PC-9 (cell line): Measurements from ENCODE around the gene HOXC10. TPM values are rescaled to one million over a fixed set of nuclear protein-coding genes. Genes with fewer than 3 reads are reported as not detected.

ENCODE experiments used
- BruUV-seq: library from RNA; stranded (reverse); fragments of 400-500 nt; replicated peaks from 2 replicates; lab custom pipeline; 2021; lab: Mats Ljungman, UMichigan
- CTCF ChIA-PET: fragments of 300-600 bp; sonication (Branson Sonifier 250); formaldehyde crosslinking; loops from one replicate; lab custom pipeline; 2022; ENCODE audit warnings: antibody characterized with exemption; lab: Charles Lee
- POLR2A ChIA-PET: fragments of 300-600 bp; sonication (Branson Sonifier 250); formaldehyde crosslinking; loops from one replicate; lab custom pipeline; 2022; ENCODE audit warnings: antibody characterized with exemption; ENCODE audit not compliant: unreplicated experiment; lab: Charles Lee
- DNase-seq, 2 experiments: peaks; one replicate each; pipeline versions ENCODE4 v3.0.0 to v3.0.0-alpha.2; 2015 to 2022; ENCODE audit warnings: mixed read lengths in 1 of 2
- H2AFZ ChIP-seq: fragments of 200-600 bp; sonication (generic); 2 replicates; pipeline ENCODE4 v1.8.1; 2017; ENCODE audit warnings: antibody characterized with exemption
- H3F3A ChIP-seq: fragments of 200-600 bp; sonication (generic); 2 replicates; pipeline ENCODE4 v1.8.1; 2017; ENCODE audit warnings: antibody characterized with exemption, mild to moderate bottlenecking, low read depth; ENCODE audit not compliant: insufficient read depth
- H3K27ac ChIP-seq: fragments of 200-600 bp; sonication (generic); 2 replicates; pipeline ENCODE4 v1.6.1; 2016; ENCODE audit warnings: mixed run types
- H3K27me3 ChIP-seq: fragments of 200-600 bp; sonication (generic); 2 replicates; pipeline ENCODE4 v1.6.1; 2016; ENCODE audit warnings: low read depth, mixed run types; ENCODE audit not compliant: insufficient read depth
- H3K36me3 ChIP-seq: fragments of 200-600 bp; sonication (generic); 2 replicates; pipeline ENCODE4 v1.6.1; 2016; ENCODE audit warnings: low read depth, mixed run types
- H3K4me1 ChIP-seq: fragments of 200-600 bp; sonication (generic); replicated peaks from 2 replicates; pipeline ENCODE4 v1.6.1; 2016; ENCODE audit warnings: mixed run types; ENCODE audit not compliant: insufficient read depth
- H3K4me2 ChIP-seq: fragments of 200-600 bp; sonication (generic); 2 replicates; pipeline ENCODE4 v1.6.1; 2017; ENCODE audit warnings: mixed run types
- H3K4me3 ChIP-seq: fragments of 200-600 bp; sonication (generic); 2 replicates; pipeline ENCODE4 v1.6.1; 2016; ENCODE audit warnings: mixed run types
- H3K79me2 ChIP-seq: fragments of 200-600 bp; sonication (generic); 2 replicates; pipeline ENCODE4 v1.6.1; 2017; ENCODE audit warnings: low read depth, mixed run types
- H3K9me2 ChIP-seq: fragments of 200-600 bp; sonication (generic); 2 replicates; pipeline ENCODE4 v1.8.1; 2017; ENCODE audit warnings: mild to moderate bottlenecking; ENCODE audit not compliant: insufficient read depth
- H3K9me3 ChIP-seq: fragments of 200-600 bp; sonication (generic); 2 replicates; pipeline ENCODE4 v1.8.1; 2016; ENCODE audit warnings: low read depth; ENCODE audit not compliant: insufficient read depth
- H4K20me1 ChIP-seq: fragments of 200-600 bp; sonication (generic); 2 replicates; pipeline ENCODE4 v1.8.1; 2017; ENCODE audit not compliant: insufficient read depth
- EZH2 ChIP-seq: fragments of 200-600 bp; sonication (generic); IDR thresholded peaks from 2 replicates; pipeline ENCODE4 v1.8.0; 2017; ENCODE audit warnings: antibody characterized with exemption, low read depth
- intact Hi-C: fragments of 100-400 bp; cut with micrococcal nuclease; formaldehyde crosslinking; loops from one replicate; pipeline ENCODE4 v1.10.0; 2022; ENCODE audit not compliant: unreplicated experiment
- total RNA-seq: library from RNA; stranded (reverse); gene quantifications from 2 replicates; pipeline ENCODE4 v1.2.3, GENCODE V29; 2021
- TF ChIP-seq, protein P1 (sequence below): fragments of 200-600 bp; sonication (generic); conservative IDR thresholded peaks from 2 replicates; pipeline ENCODE4 v1.6.1; 2017; ENCODE audit warnings: mixed run types, antibody characterized with exemption, mild to moderate bottlenecking, moderate library complexity

The HOXC10 gene
- total RNA-seq, 1 experiment from 2014 or later = 1.1 TPM

DNA sequence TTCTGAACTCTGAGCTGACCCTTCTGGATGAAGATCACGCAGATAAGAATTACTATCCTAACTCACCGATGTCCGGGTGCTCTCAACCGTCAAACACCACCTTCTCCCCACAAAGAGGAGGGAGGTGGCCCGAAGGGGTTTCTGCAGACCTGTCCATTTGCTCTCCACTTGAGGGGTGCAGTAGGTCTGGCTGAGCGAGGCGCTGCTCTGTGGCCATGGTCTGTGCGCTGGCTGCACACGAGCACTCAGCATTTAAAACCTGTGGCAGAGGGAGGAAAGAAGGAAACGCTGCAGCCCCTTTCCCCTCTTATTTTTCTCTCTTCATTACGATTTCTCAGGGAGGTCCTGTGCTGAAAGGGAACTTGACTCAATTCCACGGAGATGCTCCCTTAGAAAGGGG, 47.8 kb upstream of the HOXC10 start:
- Histone ChIP-seq H3K27ac (no peak overlapping the region), H4K20me1 (no peaks in the 10 kb centered on the region; the same call in 1 of the 2 replicates), H3K4me2 (no peak overlapping the region), H3K36me3 (no peaks in the 10 kb centered on the region; the same call in 1 of the 2 replicates), H3K27me3 (no peaks in the 10 kb centered on the region), H3K79me2 (peaks cover 31% of the 10 kb centered on the region), H3F3A (no peaks in the 10 kb centered on the region), H3K4me1 (peaks cover 5% of the 10 kb centered on the region; the same call in 1 of the 2 replicates), H3K4me3 (no peak overlapping the region), H3K9me2 (no peaks in the 10 kb centered on the region), H3K9me3 (no peaks in the 10 kb centered on the region), H2AFZ (no peak overlapping the region)
- DNase-seq = no peak
- CTCF ChIA-PET = no interaction called here
- BruUV-seq = no TSS peak
- TF ChIP-seq, protein P1, sequence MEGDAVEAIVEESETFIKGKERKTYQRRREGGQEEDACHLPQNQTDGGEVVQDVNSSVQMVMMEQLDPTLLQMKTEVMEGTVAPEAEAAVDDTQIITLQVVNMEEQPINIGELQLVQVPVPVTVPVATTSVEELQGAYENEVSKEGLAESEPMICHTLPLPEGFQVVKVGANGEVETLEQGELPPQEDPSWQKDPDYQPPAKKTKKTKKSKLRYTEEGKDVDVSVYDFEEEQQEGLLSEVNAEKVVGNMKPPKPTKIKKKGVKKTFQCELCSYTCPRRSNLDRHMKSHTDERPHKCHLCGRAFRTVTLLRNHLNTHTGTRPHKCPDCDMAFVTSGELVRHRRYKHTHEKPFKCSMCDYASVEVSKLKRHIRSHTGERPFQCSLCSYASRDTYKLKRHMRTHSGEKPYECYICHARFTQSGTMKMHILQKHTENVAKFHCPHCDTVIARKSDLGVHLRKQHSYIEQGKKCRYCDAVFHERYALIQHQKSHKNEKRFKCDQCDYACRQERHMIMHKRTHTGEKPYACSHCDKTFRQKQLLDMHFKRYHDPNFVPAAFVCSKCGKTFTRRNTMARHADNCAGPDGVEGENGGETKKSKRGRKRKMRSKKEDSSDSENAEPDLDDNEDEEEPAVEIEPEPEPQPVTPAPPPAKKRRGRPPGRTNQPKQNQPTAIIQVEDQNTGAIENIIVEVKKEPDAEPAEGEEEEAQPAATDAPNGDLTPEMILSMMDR = no peak
- no peak for TF ChIP-seq EZH2
- intact Hi-C loops = no loop called here
- POLR2A ChIA-PET = interaction anchor here (0.6 kb wide), 1 partner anchor 68 kb away, joined by 3 read pairs; no protein-coding TSS in a partner anchor

- DNase-seq = no peak
- ChIA-PET POLR2A (interaction anchor here (0.6 kb wide), 1 partner anchor 68 kb away, joined by 3 read pairs; no protein-coding TSS in a partner anchor), CTCF (no interaction called here)
- Histone ChIP-seq H3K4me3 (peak overlapping the region; percentile 47; the same call in 1 of the 2 replicates), H3K79me2 (peaks cover 37% of the 10 kb centered on the region), H2AFZ (peak overlapping the region; percentile 6; the same call in 1 of the 2 replicates), H3K27me3 (no peaks in the 10 kb centered on the region), H3K9me2 (no peaks in the 10 kb centered on the region), H4K20me1 (no peaks in the 10 kb centered on the region; the same call in 1 of the 2 replicates), H3K9me3 (no peaks in the 10 kb centered on the region), H3K4me2 (peak overlapping the region; percentile 81), H3K4me1 (peaks cover 9% of the 10 kb centered on the region), H3K36me3 (no peaks in the 10 kb centered on the region; the same call in 1 of the 2 replicates), H3F3A (no peaks in the 10 kb centered on the region), H3K27ac (no peak overlapping the region)
- no TSS peak for BruUV-seq
- intact Hi-C loops = no loop called here
- TF ChIP-seq, protein P1 = no peak
- no peak for TF ChIP-seq EZH2
Measured at GRCh38 chr12:53937596-53938325, 47.2 kb upstream of the HOXC10 start.

GRCh38 chr12:53938326-53939140, 46.4 kb upstream of the HOXC10 start, which contains the start of gene HOXC13:
HOXC13 (plus strand) TSS chr12:53938831; CDS start chr12:53938907, 76 bp downstream.
- Histone ChIP-seq H3F3A (no peaks in the 10 kb centered on the region), H3K9me2 (no peaks in the 10 kb centered on the region), H2AFZ (peak within 1 kb of the TSS; percentile 72), H3K4me1 (peaks cover 17% of the 10 kb centered on the region), H3K27me3 (no peaks in the 10 kb centered on the region), H3K4me2 (peak within 1 kb of the TSS; percentile 81), H3K9me3 (no peaks in the 10 kb centered on the region), H3K27ac (0 out of 2 replicates have a peak within 1 kb of the TSS, but pooled peaks have one; percentile 21), H3K36me3 (no peaks in the 10 kb centered on the region; the same call in 1 of the 2 replicates), H3K4me3 (peak within 1 kb of the TSS; percentile 59), H4K20me1 (no peaks in the 10 kb centered on the region; the same call in 1 of the 2 replicates), H3K79me2 (peaks cover 45% of the 10 kb centered on the region)
- intact Hi-C loops = no loop called here
- peak; percentile 73 to 94 for DNase-seq
- BruUV-seq = no TSS peak
- POLR2A ChIA-PET = no interaction called here
- TF ChIP-seq, protein P1 = no peak
- TF ChIP-seq EZH2 = no peak
- CTCF ChIA-PET = no interaction called here
